ENCODE measurements around the gene TTC19.
"Not testable (repeated sequence)": the region's sequence is repeated elsewhere in the genome, so short reads cannot be mapped to it uniquely, and the experiment has no call there.

Gene TTC19

GRCh38 chr17:15973834-15974233 lies 25.8 kb upstream of the TTC19 start:
- no peak for DNase-seq

GRCh38 chr17:15977894-15978293 lies 21.7 kb upstream of the TTC19 start:
- DNase-seq = no peak

- DNase-seq = no peak
Observed at GRCh38 chr17:15978606-15979005, 21.0 kb upstream of the TTC19 start.

- DNase-seq = not testable (repeated sequence)
Observed at GRCh38 chr17:15979013-15979412, 20.6 kb upstream of the TTC19 start.

GRCh38 chr17:15981208-15981607 lies 18.4 kb upstream of the TTC19 start:
- DNase-seq = no peak

GRCh38 chr17:15981646-15982580 lies 17.7 kb upstream of the TTC19 start:
- no peak for DNase-seq

GRCh38 chr17:15996322-15996721 lies 3.3 kb upstream of the TTC19 start:
- DNase-seq = no peak

GRCh38 chr17:15998031-15998562 lies 1.5 kb upstream of the TTC19 start:
- DNase-seq = no peak

- peak; percentile 44 to 63 for DNase-seq
Observed at GRCh38 chr17:15999974-16000827, 577 bp downstream of the TTC19 start.

- DNase-seq = no peak
Observed at GRCh38 chr17:16001226-16001897, 1.7 kb downstream of the TTC19 start.

- no peak for DNase-seq
Observed at GRCh38 chr17:16002708-16003260, 3.2 kb downstream of the TTC19 start.

GRCh38 chr17:16003841-16004240 lies 4.2 kb downstream of the TTC19 start:
- no peak for DNase-seq

GRCh38 chr17:16005636-16006035 lies 6.0 kb downstream of the TTC19 start:
- no peak for DNase-seq

- DNase-seq = no peak
Observed at GRCh38 chr17:16007439-16007838, 7.8 kb downstream of the TTC19 start.

GRCh38 chr17:16013943-16014407 lies 14.4 kb downstream of the TTC19 start:
- DNase-seq = no peak

GRCh38 chr17:16019347-16019746 lies 19.7 kb downstream of the TTC19 start:
- DNase-seq = no peak

- DNase-seq = no peak
Observed at GRCh38 chr17:16023881-16024280, 24.3 kb downstream of the TTC19 start.

- DNase-seq = no peak
Observed at GRCh38 chr17:16025202-16025601, 25.6 kb downstream of the TTC19 start.

- no peak for DNase-seq
Observed at GRCh38 chr17:16026895-16027294, 27.3 kb downstream of the TTC19 start.

- no peak for DNase-seq
Observed at GRCh38 chr17:16027708-16028584, 28.3 kb downstream of the TTC19 start.

GRCh38 chr17:16033729-16034349 lies 34.2 kb downstream of the TTC19 start:
- no peak for DNase-seq
